Fibroblast of upper back skin (primary cell): ENCODE results near the gene GPRASP3.
"Not testable (repeated sequence)": the region's sequence is repeated elsewhere in the genome, so short reads cannot be mapped to it uniquely, and the experiment has no call there.

ENCODE experiments used
- DNase-seq: peaks from one replicate; pipeline ENCODE4 v3.0.0-alpha.2; 2013

Gene GPRASP3, protein sequence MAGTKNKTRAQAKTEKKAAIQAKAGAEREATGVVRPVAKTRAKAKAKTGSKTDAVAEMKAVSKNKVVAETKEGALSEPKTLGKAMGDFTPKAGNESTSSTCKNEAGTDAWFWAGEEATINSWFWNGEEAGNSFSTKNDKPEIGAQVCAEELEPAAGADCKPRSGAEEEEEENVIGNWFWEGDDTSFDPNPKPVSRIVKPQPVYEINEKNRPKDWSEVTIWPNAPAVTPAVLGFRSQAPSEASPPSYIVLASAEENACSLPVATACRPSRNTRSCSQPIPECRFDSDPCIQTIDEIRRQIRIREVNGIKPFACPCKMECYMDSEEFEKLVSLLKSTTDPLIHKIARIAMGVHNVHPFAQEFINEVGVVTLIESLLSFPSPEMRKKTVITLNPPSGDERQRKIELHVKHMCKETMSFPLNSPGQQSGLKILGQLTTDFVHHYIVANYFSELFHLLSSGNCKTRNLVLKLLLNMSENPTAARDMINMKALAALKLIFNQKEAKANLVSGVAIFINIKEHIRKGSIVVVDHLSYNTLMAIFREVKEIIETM

GRCh38 chrX:102720237-102721168 lies at the start of gene GPRASP3:
Gene GPRASP3 (plus strand): TSS chrX:102720743. CDS start chrX:102748996, 28,253 bp downstream.
- peak; percentile 71 for DNase-seq

DNA sequence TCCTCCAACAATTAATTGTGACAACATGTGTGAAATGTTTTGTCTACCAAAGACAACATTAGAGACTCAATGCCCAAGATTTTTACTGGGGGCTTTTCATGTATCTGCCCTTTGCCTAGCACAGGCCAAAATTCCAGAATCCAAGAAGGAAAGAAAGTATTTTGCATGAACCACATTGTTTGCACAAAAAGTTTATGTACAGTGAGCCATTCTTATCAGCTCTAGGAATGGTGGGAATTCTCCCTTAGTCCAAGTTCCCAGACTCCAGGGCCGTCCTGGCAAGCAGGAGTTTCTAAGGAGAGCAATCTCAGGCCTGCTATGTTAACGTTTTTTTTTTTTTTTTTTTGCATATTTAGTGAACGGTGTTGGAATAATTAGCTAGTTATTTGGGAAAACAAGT lies 47.7 kb upstream of the GPRASP3 start:
- DNase-seq: no peak

GRCh38 chrX:102677479-102677878 lies 43.1 kb upstream of the GPRASP3 start:
- DNase-seq: not testable (repeated sequence)

DNA sequence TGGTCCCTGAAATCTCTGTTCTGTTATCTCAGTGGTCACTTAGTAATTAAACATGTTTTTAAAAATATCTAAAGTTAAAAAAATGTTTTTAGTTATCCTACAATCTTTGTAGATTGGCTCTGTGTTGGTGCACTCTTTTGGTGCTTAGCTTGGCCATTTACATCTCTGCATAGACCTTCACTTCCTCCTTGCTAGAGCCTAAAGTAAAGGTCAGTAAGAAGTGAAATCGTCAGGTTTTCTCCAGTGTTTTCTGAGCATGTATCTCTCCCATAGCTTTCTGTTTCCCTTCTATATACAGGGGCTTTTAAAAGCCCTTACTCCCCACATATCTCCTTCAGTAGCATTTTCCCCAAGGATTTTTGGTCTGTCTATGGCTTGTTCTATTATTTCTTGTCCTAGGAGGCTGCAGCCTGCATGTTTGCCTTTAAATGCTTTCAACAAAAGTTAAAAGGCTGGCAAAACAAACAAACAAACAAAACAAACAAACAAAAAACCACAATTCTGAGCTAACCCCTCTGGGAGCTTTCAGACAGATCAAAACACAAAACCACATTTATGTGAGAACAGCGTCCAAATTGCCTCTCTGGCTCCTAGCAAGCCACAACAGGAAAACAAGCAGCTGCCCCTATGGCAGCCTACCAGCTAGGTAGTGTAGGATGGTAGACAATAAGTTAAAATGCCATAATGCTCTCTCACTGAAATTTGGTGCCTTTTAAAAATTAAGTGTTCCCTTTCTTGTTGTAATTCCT lies 35.6 kb upstream of the GPRASP3 start:
- DNase-seq: no peak

DNA sequence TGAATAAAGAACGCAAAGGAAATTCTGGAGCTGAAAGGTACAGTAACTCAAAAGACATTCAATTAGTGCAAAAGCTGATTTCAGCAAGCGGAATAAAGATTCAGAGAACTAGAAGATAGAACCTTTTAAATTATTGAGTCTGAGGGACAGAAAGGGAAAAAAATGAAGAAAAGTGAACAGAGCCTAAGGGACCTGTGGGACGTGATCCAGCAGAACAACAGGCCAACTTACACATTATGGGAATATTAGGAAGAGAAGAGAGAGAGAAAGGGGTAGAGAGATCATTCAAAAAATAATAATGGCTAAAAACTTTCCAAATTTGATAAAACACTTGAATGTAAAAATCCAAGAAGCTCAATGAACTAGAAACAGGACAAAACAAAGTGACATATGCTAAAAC lies 25.8 kb upstream of the GPRASP3 start:
- no peak for DNase-seq

DNA sequence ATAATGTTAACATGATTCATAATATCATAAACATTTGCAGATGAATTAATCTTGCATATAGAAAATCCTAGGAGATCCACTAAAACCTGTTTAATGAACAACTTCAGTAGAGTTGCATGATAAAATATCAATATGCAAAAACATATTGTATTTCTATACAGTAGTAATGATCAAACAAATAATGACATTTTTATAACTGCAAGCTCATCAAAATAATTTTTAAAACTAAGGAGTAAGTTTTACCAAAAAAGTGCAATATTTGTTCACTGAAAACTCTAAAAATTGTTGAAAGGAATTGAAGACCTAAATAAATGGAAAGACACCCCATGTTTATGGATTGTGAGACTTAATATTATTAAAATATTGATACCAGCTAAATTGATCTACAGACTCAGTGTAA lies 24.2 kb upstream of the GPRASP3 start:
- DNase-seq: no peak

DNA sequence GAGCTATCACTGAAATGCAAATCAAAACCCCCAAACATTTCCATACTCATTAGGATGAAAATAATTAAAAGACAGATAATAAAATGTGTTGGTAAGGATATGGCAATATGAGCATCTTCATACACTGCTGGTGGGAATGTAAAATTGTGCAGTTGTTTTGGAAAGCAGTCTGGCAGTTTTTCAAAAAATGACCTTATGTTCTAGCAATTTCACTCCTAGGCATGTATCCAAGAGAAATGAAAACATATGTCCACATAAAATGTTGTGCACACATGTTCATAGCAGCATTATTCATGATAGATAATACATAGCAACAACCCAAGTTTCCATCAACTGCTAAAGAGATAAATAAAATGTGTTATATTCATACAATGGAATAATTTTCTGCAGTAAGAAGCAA lies 23.0 kb upstream of the GPRASP3 start:
- peak; percentile 60 for DNase-seq

- DNase-seq: no peak
Observed at GRCh38 chrX:102708900-102709299, 11.6 kb upstream of the GPRASP3 start.

- DNase-seq: no peak
Observed at GRCh38 chrX:102711872-102712215, 8.7 kb upstream of the GPRASP3 start.

- no peak for DNase-seq
Observed at GRCh38 chrX:102712216-102712966, 8.2 kb upstream of the GPRASP3 start, which contains the start of gene GPRASP2. Gene GPRASP2 (plus strand): TSS chrX:102712448. CDS start chrX:102714870, 2,422 bp downstream.

- peak; percentile 47 for DNase-seq
Observed at GRCh38 chrX:102712981-102713625, 7.4 kb upstream of the GPRASP3 start.

GRCh38 chrX:102714994-102715393 lies 5.5 kb upstream of the GPRASP3 start:
- no peak for DNase-seq

DNA sequence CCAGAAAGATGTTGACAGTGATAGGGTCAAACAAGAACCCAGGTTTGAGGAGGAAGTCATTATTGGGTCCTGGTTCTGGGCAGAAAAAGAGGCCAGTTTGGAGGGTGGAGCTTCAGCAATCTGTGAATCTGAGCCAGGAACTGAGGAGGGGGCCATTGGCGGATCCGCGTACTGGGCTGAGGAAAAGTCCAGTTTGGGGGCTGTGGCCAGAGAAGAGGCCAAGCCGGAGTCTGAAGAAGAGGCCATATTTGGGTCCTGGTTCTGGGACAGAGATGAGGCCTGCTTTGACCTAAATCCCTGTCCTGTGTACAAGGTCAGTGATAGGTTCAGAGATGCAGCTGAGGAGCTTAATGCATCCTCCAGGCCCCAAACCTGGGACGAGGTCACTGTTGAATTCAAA lies 4.6 kb upstream of the GPRASP3 start:
- no peak for DNase-seq

DNA sequence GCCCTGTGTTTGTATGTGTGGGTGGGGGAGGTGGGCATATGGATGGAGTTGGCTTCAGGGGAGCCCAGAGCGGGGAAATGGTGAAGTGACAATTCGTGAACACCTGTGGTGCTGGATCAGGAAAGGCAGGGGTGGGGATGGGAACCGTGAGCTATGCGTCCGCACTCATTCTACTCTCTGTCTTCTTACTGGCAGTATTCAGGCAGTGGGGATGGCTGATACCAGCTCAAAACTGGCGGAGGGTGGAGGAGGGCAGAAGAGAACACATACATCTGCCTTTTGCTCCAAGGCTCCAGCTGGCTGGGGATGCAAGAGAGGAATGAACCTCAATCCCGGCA lies 595 bp downstream of the GPRASP3 start:
- not testable (repeated sequence) for DNase-seq

GRCh38 chrX:102723456-102723855 lies 2.9 kb downstream of the GPRASP3 start:
- no peak for DNase-seq

DNA sequence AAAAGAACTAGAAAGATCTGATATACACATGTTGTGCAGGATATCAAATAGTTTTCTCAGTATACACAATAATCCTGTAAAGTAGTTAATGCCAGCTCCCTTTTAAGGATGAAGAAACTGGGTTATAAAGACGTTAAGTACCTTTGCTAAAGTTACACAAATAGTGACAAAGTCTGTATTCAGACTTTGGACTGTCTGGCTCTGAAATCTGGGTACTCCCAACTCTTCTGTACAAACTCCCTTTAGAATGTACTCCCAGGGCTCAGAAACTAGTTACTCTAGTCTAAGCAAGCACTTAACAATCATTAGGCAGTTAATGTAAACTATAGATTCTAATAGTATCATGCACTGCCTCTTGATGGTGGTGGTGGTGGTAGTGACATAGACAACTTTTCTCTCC lies 7.2 kb downstream of the GPRASP3 start:
- no peak for DNase-seq

DNA sequence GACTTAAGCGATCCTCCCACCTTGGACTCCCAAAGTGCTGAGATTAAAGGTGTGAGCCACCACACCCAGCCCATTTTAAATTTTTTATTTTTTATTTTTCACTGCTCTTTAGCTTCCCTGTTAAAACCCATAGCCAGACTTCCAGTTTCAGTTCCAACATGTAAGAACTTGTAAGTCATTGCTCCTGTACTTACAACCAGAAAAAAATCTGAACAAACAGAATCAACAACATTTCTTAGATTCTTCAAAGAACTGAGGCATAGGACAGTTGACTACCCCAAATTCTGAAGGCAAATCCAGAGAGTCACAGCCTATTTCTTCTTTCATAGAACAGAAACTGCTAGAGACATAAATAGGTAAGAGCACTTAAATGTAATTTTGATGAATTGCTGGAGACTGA lies 8.1 kb downstream of the GPRASP3 start:
- DNase-seq: no peak

GRCh38 chrX:102739657-102740056 lies 19.1 kb downstream of the GPRASP3 start:
- DNase-seq: no peak

- DNase-seq: no peak
Observed at GRCh38 chrX:102744307-102744706, 23.8 kb downstream of the GPRASP3 start.

- no peak for DNase-seq
Observed at GRCh38 chrX:102745513-102745856, 24.9 kb downstream of the GPRASP3 start.

DNA sequence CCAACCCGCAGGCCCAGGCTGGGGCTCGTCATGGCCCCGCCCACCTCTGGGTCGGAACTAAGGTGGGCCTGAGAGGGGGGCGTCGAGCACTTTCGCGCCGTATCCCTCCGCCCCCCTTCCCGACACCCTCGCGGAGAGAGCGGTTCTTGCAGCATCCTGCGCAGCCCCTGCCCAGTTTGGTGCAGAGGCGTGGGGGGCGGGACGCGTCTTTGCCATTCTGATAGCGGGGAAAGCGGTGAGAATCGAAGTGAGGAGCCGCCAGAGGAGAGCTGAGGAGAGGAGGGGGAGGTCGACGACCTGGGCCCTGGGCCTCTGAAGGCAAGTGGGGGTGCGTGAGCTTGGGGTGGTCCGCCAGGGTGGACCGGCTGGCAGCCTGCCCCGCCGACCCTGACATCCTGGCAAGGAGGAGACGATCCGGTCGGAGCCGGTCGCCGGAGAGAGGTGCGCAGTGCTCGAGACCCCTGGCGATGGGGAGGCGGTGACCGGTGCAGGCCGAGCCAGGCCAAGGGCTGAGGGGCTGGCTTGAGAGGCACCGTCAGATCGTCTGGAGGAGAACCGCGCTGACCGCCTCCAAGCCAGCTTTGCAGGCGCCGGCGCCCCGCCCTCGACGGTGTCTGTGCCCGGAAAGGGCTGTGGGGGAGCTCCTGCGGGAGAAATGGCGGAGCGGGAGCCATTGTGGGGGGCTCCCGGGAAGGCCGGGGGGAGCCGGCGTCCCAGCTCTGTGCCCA lies 25.5 kb downstream of the GPRASP3 start:
- DNase-seq: peak; percentile 17
